ENCODE measurements around the gene LRRFIP1.
A peak's percentile ranks its signal among the peaks of the same experiment; 100 is the strongest.

Gene LRRFIP1

GRCh38 chr2:237612527-237613357 lies 14.6 kb upstream of the LRRFIP1 start:
- peak overlapping the region; percentile 66 for H3K27ac ChIP-seq (ENCODE audit: low read depth, low read length)
- peak overlapping the region; percentile 76 for H3K9ac ChIP-seq (ENCODE audit: low read length)
- no peaks in the 10 kb centered on the region; the same call in 1 of the 2 replicates for H3K9me3 ChIP-seq (ENCODE audit: control insufficient read depth, insufficient read depth, low read depth, low read length)
- H3K4me1 ChIP-seq (ENCODE audit: control insufficient read depth, insufficient read depth, low read length), result peaks cover 48% of the 10 kb centered on the region
- no peak overlapping the region; the same call in 1 of the 2 replicates for H3K4me3 ChIP-seq (ENCODE audit: low read depth, low read length)
- H3K27me3 ChIP-seq (ENCODE audit: control insufficient read depth, insufficient read depth, low read length), result no peaks in the 10 kb centered on the region
- peaks cover 15% of the 10 kb centered on the region; the same call in 1 of the 2 replicates for H3K36me3 ChIP-seq (ENCODE audit: control insufficient read depth, insufficient read depth, low read length)

- Histone ChIP-seq H3K4me1 (ENCODE audit: control insufficient read depth, insufficient read depth, low read length) (peaks cover 48% of the 10 kb centered on the region), H3K27me3 (ENCODE audit: control insufficient read depth, insufficient read depth, low read length) (no peaks in the 10 kb centered on the region), H3K27ac (ENCODE audit: low read depth, low read length) (peak overlapping the region; percentile 66; the same call in 1 of the 2 replicates), H3K36me3 (ENCODE audit: control insufficient read depth, insufficient read depth, low read length) (peaks cover 15% of the 10 kb centered on the region; the same call in 1 of the 2 replicates), H3K4me3 (ENCODE audit: low read depth, low read length) (no peak overlapping the region; the same call in 1 of the 2 replicates), H3K9me3 (ENCODE audit: control insufficient read depth, insufficient read depth, low read depth, low read length) (no peaks in the 10 kb centered on the region), H3K9ac (ENCODE audit: low read length) (peak overlapping the region; percentile 76)
These were observed 13.7 kb upstream of the LRRFIP1 start for GRCh38 chr2:237613679-237614078.

- Histone ChIP-seq H3K27ac (ENCODE audit: low read depth, low read length) (peak overlapping the region; percentile 79), H3K36me3 (ENCODE audit: control insufficient read depth, insufficient read depth, low read length) (peaks cover 15% of the 10 kb centered on the region; the same call in 1 of the 2 replicates), H3K9me3 (ENCODE audit: control insufficient read depth, insufficient read depth, low read depth, low read length) (no peaks in the 10 kb centered on the region), H3K27me3 (ENCODE audit: control insufficient read depth, insufficient read depth, low read length) (no peaks in the 10 kb centered on the region), H3K4me3 (ENCODE audit: low read depth, low read length) (no peak overlapping the region; the same call in 1 of the 2 replicates), H3K4me1 (ENCODE audit: control insufficient read depth, insufficient read depth, low read length) (peaks cover 48% of the 10 kb centered on the region), H3K9ac (ENCODE audit: low read length) (peak overlapping the region; percentile 76)
These were observed 13.2 kb upstream of the LRRFIP1 start for GRCh38 chr2:237614151-237614720.

GRCh38 chr2:237615631-237616249 lies 11.6 kb upstream of the LRRFIP1 start:
- Histone ChIP-seq H3K36me3 (ENCODE audit: control insufficient read depth, insufficient read depth, low read length) (peaks cover 17% of the 10 kb centered on the region; the same call in 1 of the 2 replicates), H3K4me3 (ENCODE audit: low read depth, low read length) (no peak overlapping the region), H3K27ac (ENCODE audit: low read depth, low read length) (peak overlapping the region; percentile 79; the same call in 1 of the 2 replicates), H3K4me1 (ENCODE audit: control insufficient read depth, insufficient read depth, low read length) (peaks cover 48% of the 10 kb centered on the region), H3K9ac (ENCODE audit: low read length) (peak overlapping the region; percentile 14), H3K9me3 (ENCODE audit: control insufficient read depth, insufficient read depth, low read depth, low read length) (no peaks in the 10 kb centered on the region; the same call in 1 of the 2 replicates), H3K27me3 (ENCODE audit: control insufficient read depth, insufficient read depth, low read length) (no peaks in the 10 kb centered on the region)

- Histone ChIP-seq H3K4me1 (ENCODE audit: control insufficient read depth, insufficient read depth, low read length) (peaks cover 48% of the 10 kb centered on the region), H3K9me3 (ENCODE audit: control insufficient read depth, insufficient read depth, low read depth, low read length) (no peaks in the 10 kb centered on the region; the same call in 1 of the 2 replicates), H3K4me3 (ENCODE audit: low read depth, low read length) (no peak overlapping the region), H3K27me3 (ENCODE audit: control insufficient read depth, insufficient read depth, low read length) (no peaks in the 10 kb centered on the region), H3K9ac (ENCODE audit: low read length) (no peak overlapping the region), H3K27ac (ENCODE audit: low read depth, low read length) (no peak overlapping the region), H3K36me3 (ENCODE audit: control insufficient read depth, insufficient read depth, low read length) (peaks cover 17% of the 10 kb centered on the region; the same call in 1 of the 2 replicates)
These were observed 11.0 kb upstream of the LRRFIP1 start for GRCh38 chr2:237616373-237616733.

- Histone ChIP-seq H3K9ac (ENCODE audit: low read length) (no peak overlapping the region), H3K4me1 (ENCODE audit: control insufficient read depth, insufficient read depth, low read length) (peaks cover 48% of the 10 kb centered on the region), H3K36me3 (ENCODE audit: control insufficient read depth, insufficient read depth, low read length) (peaks cover 17% of the 10 kb centered on the region; the same call in 1 of the 2 replicates), H3K4me3 (ENCODE audit: low read depth, low read length) (no peak overlapping the region), H3K9me3 (ENCODE audit: control insufficient read depth, insufficient read depth, low read depth, low read length) (no peaks in the 10 kb centered on the region; the same call in 1 of the 2 replicates), H3K27ac (ENCODE audit: low read depth, low read length) (no peak overlapping the region), H3K27me3 (ENCODE audit: control insufficient read depth, insufficient read depth, low read length) (no peaks in the 10 kb centered on the region)
These were observed 10.4 kb upstream of the LRRFIP1 start for GRCh38 chr2:237616734-237617586.

GRCh38 chr2:237617587-237617982 lies 9.8 kb upstream of the LRRFIP1 start:
- peaks cover 46% of the 10 kb centered on the region for H3K4me1 ChIP-seq (ENCODE audit: control insufficient read depth, insufficient read depth, low read length)

GRCh38 chr2:237618449-237618848 lies 8.9 kb upstream of the LRRFIP1 start:
- no peaks in the 10 kb centered on the region; the same call in 1 of the 2 replicates for H3K9me3 ChIP-seq (ENCODE audit: control insufficient read depth, insufficient read depth, low read depth, low read length)
- peaks cover 14% of the 10 kb centered on the region; the same call in 1 of the 2 replicates for H3K36me3 ChIP-seq (ENCODE audit: control insufficient read depth, insufficient read depth, low read length)
- no peaks in the 10 kb centered on the region for H3K27me3 ChIP-seq (ENCODE audit: control insufficient read depth, insufficient read depth, low read length)
- no peak overlapping the region for H3K4me3 ChIP-seq (ENCODE audit: low read depth, low read length)
- no peak overlapping the region for H3K27ac ChIP-seq (ENCODE audit: low read depth, low read length)
- peaks cover 37% of the 10 kb centered on the region for H3K4me1 ChIP-seq (ENCODE audit: control insufficient read depth, insufficient read depth, low read length)
- H3K9ac ChIP-seq (ENCODE audit: low read length), result no peak overlapping the region

More at GRCh38 chr2:237617587-237617982, 9.8 kb upstream of the LRRFIP1 start:
- Histone ChIP-seq H3K27me3 (ENCODE audit: control insufficient read depth, insufficient read depth, low read length) (no peaks in the 10 kb centered on the region), H3K27ac (ENCODE audit: low read depth, low read length) (no peak overlapping the region), H3K36me3 (ENCODE audit: control insufficient read depth, insufficient read depth, low read length) (peaks cover 16% of the 10 kb centered on the region; the same call in 1 of the 2 replicates), H3K9me3 (ENCODE audit: control insufficient read depth, insufficient read depth, low read depth, low read length) (no peaks in the 10 kb centered on the region; the same call in 1 of the 2 replicates), H3K9ac (ENCODE audit: low read length) (no peak overlapping the region), H3K4me3 (ENCODE audit: low read depth, low read length) (no peak overlapping the region)

GRCh38 chr2:237623428-237624403 lies 3.7 kb upstream of the LRRFIP1 start:
- Histone ChIP-seq H3K36me3 (ENCODE audit: control insufficient read depth, insufficient read depth, low read length) (peaks cover 3% of the 10 kb centered on the region; the same call in 1 of the 2 replicates), H3K4me1 (ENCODE audit: control insufficient read depth, insufficient read depth, low read length) (peaks cover 16% of the 10 kb centered on the region), H3K4me3 (ENCODE audit: low read depth, low read length) (no peak overlapping the region), H3K27ac (ENCODE audit: low read depth, low read length) (no peak overlapping the region), H3K9ac (ENCODE audit: low read length) (no peak overlapping the region), H3K27me3 (ENCODE audit: control insufficient read depth, insufficient read depth, low read length) (peaks cover 29% of the 10 kb centered on the region), H3K9me3 (ENCODE audit: control insufficient read depth, insufficient read depth, low read depth, low read length) (no peaks in the 10 kb centered on the region; the same call in 1 of the 2 replicates)

Measured in HUES6 (cell line).